Measurements from ENCODE around the gene ZBTB34.
"Not testable (repeated sequence)": the region's sequence is repeated elsewhere in the genome, so short reads cannot be mapped to it uniquely, and the experiment has no call there.

Gene ZBTB34

GRCh38 chr9:126860077-126860756 is at the start of gene ZBTB34:
TSS of gene ZBTB34 (plus strand) at chr9:126860639. CDS start at chr9:126879400, 18,761 bp downstream.
- no peak for DNase-seq

- DNase-seq = no peak
Observed at GRCh38 chr9:126813072-126813471, 47.4 kb upstream of the ZBTB34 start.

- no peak for DNase-seq
Observed at GRCh38 chr9:126814091-126814490, 46.3 kb upstream of the ZBTB34 start.

- not testable (repeated sequence) for DNase-seq
Observed at GRCh38 chr9:126817615-126818014, 42.8 kb upstream of the ZBTB34 start.

GRCh38 chr9:126818482-126818881 is 42.0 kb upstream of the ZBTB34 start:
- no peak for DNase-seq

GRCh38 chr9:126819482-126819881 is 41.0 kb upstream of the ZBTB34 start:
- no peak for DNase-seq

- no peak for DNase-seq
Observed at GRCh38 chr9:126822278-126822677, 38.2 kb upstream of the ZBTB34 start.

GRCh38 chr9:126822873-126823272 is 37.6 kb upstream of the ZBTB34 start:
- DNase-seq = no peak

GRCh38 chr9:126824052-126824451 is 36.4 kb upstream of the ZBTB34 start:
- not testable (repeated sequence) for DNase-seq

- DNase-seq = no peak
Observed at GRCh38 chr9:126827227-126827626, 33.2 kb upstream of the ZBTB34 start.

- DNase-seq = no peak
Observed at GRCh38 chr9:126829035-126829434, 31.4 kb upstream of the ZBTB34 start.

- DNase-seq = no peak
Observed at GRCh38 chr9:126830827-126831226, 29.6 kb upstream of the ZBTB34 start.

GRCh38 chr9:126832440-126832839 is 28.0 kb upstream of the ZBTB34 start:
- no peak for DNase-seq

GRCh38 chr9:126833020-126833419 is 27.4 kb upstream of the ZBTB34 start:
- DNase-seq = no peak

- DNase-seq = no peak
Observed at GRCh38 chr9:126833710-126834345, 26.6 kb upstream of the ZBTB34 start.

GRCh38 chr9:126834672-126835071 is 25.8 kb upstream of the ZBTB34 start:
- no peak for DNase-seq

GRCh38 chr9:126836216-126836615 is 24.2 kb upstream of the ZBTB34 start:
- no peak for DNase-seq

GRCh38 chr9:126838055-126838811 is 22.2 kb upstream of the ZBTB34 start:
- DNase-seq = no peak

- DNase-seq = no peak
Observed at GRCh38 chr9:126838895-126839294, 21.5 kb upstream of the ZBTB34 start.

GRCh38 chr9:126839301-126839700 is 21.1 kb upstream of the ZBTB34 start:
- no peak for DNase-seq

GRCh38 chr9:126842220-126842842 is 18.1 kb upstream of the ZBTB34 start:
- no peak for DNase-seq

GRCh38 chr9:126842977-126843799 is 17.3 kb upstream of the ZBTB34 start:
- no peak for DNase-seq

- DNase-seq = no peak
Observed at GRCh38 chr9:126844085-126844484, 16.4 kb upstream of the ZBTB34 start.
